ENCODE measurements around the gene PAK1IP1.

The PAK1IP1 gene

GRCh38 chr6:10725044-10725443, 30.3 kb downstream of the PAK1IP1 start:
- TF ChIP-seq CTCF (IDR thresholded peaks at IDR 0.05) = no peak

- TF ChIP-seq CTCF (IDR thresholded peaks at IDR 0.05) = no peak
These were observed 30.9 kb downstream of the PAK1IP1 start for GRCh38 chr6:10725716-10726115.

- TF ChIP-seq CTCF (IDR thresholded peaks at IDR 0.05) = no peak
These were observed 35.5 kb downstream of the PAK1IP1 start for GRCh38 chr6:10730254-10730653.

- TF ChIP-seq CTCF (IDR thresholded peaks at IDR 0.05) = no peak
These were observed 38.5 kb downstream of the PAK1IP1 start for GRCh38 chr6:10733151-10733715.

- TF ChIP-seq CTCF (IDR thresholded peaks at IDR 0.05) = no peak
These were observed 39.1 kb downstream of the PAK1IP1 start for GRCh38 chr6:10733863-10734262.

- no peak for TF ChIP-seq CTCF (IDR thresholded peaks at IDR 0.05)
These were observed 42.0 kb downstream of the PAK1IP1 start for GRCh38 chr6:10736731-10737130.

GRCh38 chr6:10740061-10740460, 45.3 kb downstream of the PAK1IP1 start:
- TF ChIP-seq CTCF (IDR thresholded peaks at IDR 0.05) = no peak

GRCh38 chr6:10742251-10742650, 47.5 kb downstream of the PAK1IP1 start:
- no peak for TF ChIP-seq CTCF (IDR thresholded peaks at IDR 0.05)
